HEK293 (cell line): ENCODE measurements around the gene GDF2.
A peak's percentile ranks its signal among the peaks of the same experiment; 100 is the strongest.

Experiments used
- CTCF ChIA-PET: fragments of 350-600 bp; formaldehyde crosslinking; extraction: SDS; loops from one replicate; lab custom pipeline; 2021; ENCODE audit warnings: antibody characterized with exemption; lab: Yijun Ruan, JAX
- POLR2A ChIA-PET: fragments of 300-600 bp; formaldehyde crosslinking; extraction: SDS; loops from one replicate; lab custom pipeline; 2020; ENCODE audit warnings: antibody characterized with exemption, inconsistent platforms; lab: Yijun Ruan, JAX
- H3K27ac ChIP-seq: fragments of 200-500 bp; sonication (Bioruptor generic); 2 replicates; pipeline ENCODE4 v1.5.1; 2014; ENCODE audit warnings: low read depth, low read length, control low read depth, inconsistent platforms; ENCODE audit errors: extremely low read depth
- H3K36me3 ChIP-seq, 2 experiments: fragments of 200-500 bp in 1 of 2; sonication (Bioruptor generic) in 1 of 2; 1 replicate in 1 of 2; 2 replicates in 1 of 2; pipeline ENCODE4 v1.5.1; 2014 to 2017; ENCODE audit warnings: inconsistent platforms in 2 of 2, low read length in 2 of 2; ENCODE audit not compliant: control insufficient read depth in 2 of 2, insufficient read depth in 1 of 2
- H3K4me1 ChIP-seq: fragments of 200-500 bp; sonication (Bioruptor generic); 2 replicates; pipeline ENCODE4 v1.5.1; 2014; ENCODE audit warnings: mild to moderate bottlenecking, low read length, inconsistent platforms; ENCODE audit not compliant: control insufficient read depth, insufficient read depth
- H3K4me3 ChIP-seq: 2 replicates; pipeline ENCODE4 v1.5.1; 2011; ENCODE audit warnings: low read depth, mild to moderate bottlenecking, control low read depth, low read length, moderate library complexity
- H3K9me3 ChIP-seq: fragments of 200-500 bp; sonication (Bioruptor generic); 2 replicates; pipeline ENCODE4 v1.5.1; 2014; ENCODE audit warnings: low read depth, low read length, inconsistent platforms; ENCODE audit not compliant: control insufficient read depth, insufficient read depth
- KLF16 ChIP-seq: fragments of 450-650 bp; formaldehyde crosslinking; IDR thresholded peaks from 2 replicates; pipeline ENCODE4 v1.5.1; 2017; ENCODE audit warnings: missing biosample characterization, missing genetic modification characterization
- REPIN1 ChIP-seq: fragments of 450-650 bp; formaldehyde crosslinking; IDR thresholded peaks from 2 replicates; pipeline ENCODE4 v1.5.1; 2017; ENCODE audit warnings: missing biosample characterization, missing genetic modification characterization, low read depth
- SCRT1 ChIP-seq: fragments of 450-650 bp; formaldehyde crosslinking; IDR thresholded peaks from 2 replicates; pipeline ENCODE4 v1.5.1; 2016; ENCODE audit warnings: missing biosample characterization, missing genetic modification characterization, borderline replicate concordance
- ZBTB21 ChIP-seq: fragments of 450-650 bp; formaldehyde crosslinking; IDR thresholded peaks from 2 replicates; pipeline ENCODE4 v1.5.1; 2017; ENCODE audit warnings: missing biosample characterization, missing genetic modification characterization
- ZBTB7A ChIP-seq: fragments of 450-650 bp; formaldehyde crosslinking; IDR thresholded peaks from 2 replicates; pipeline ENCODE4 v1.5.1; 2016; ENCODE audit warnings: low read depth, missing biosample characterization, missing genetic modification characterization
- ZIC2 ChIP-seq: fragments of 450-650 bp; formaldehyde crosslinking; IDR thresholded peaks from 2 replicates; pipeline ENCODE4 v1.5.1; 2016; ENCODE audit warnings: missing biosample characterization, missing genetic modification characterization
- ZNF138 ChIP-seq: fragments of 450-650 bp; formaldehyde crosslinking; IDR thresholded peaks from 2 replicates; pipeline ENCODE4 v1.5.1; 2016; ENCODE audit warnings: missing biosample characterization, missing genetic modification characterization, borderline replicate concordance
- ZNF529 ChIP-seq: fragments of 450-650 bp; formaldehyde crosslinking; IDR thresholded peaks from 2 replicates; pipeline ENCODE4 v1.5.1; 2017; ENCODE audit warnings: missing genetic modification characterization, missing biosample characterization; ENCODE audit not compliant: insufficient replicate concordance
- ZNF626 ChIP-seq: fragments of 450-650 bp; sonication (Bioruptor Pico); formaldehyde crosslinking; IDR thresholded peaks from 2 replicates; pipeline ENCODE4 v1.5.1; 2018; ENCODE audit warnings: missing biosample characterization, missing genetic modification characterization, inconsistent platforms
- ZNF792 ChIP-seq: fragments of 450-650 bp; formaldehyde crosslinking; IDR thresholded peaks from 2 replicates; pipeline ENCODE4 v1.5.1; 2016; ENCODE audit warnings: missing biosample characterization, missing genetic modification characterization
- TF ChIP-seq, protein P1 (sequence below): sonication (generic); formaldehyde crosslinking; IDR thresholded peaks from 2 replicates; pipeline ENCODE4 v1.8.1; 2022; ENCODE audit warnings: mild to moderate bottlenecking, moderate library complexity, missing genetic modification reagents
- TF ChIP-seq, protein P2 (sequence below): fragments of 450-650 bp; formaldehyde crosslinking; IDR thresholded peaks from 2 replicates; pipeline ENCODE4 v1.5.1; 2016; ENCODE audit warnings: missing biosample characterization, missing genetic modification characterization
- TF ChIP-seq, protein P3 (sequence below): fragments of 450-650 bp; formaldehyde crosslinking; IDR thresholded peaks from 2 replicates; pipeline ENCODE4 v1.5.1; 2016; ENCODE audit warnings: missing biosample characterization, missing genetic modification characterization
- TF ChIP-seq, protein P4 (sequence below): fragments of 450-650 bp; formaldehyde crosslinking; IDR thresholded peaks from 2 replicates; pipeline ENCODE4 v1.5.1; 2017; ENCODE audit warnings: missing biosample characterization, missing genetic modification characterization

GDF2 gene

DNA sequence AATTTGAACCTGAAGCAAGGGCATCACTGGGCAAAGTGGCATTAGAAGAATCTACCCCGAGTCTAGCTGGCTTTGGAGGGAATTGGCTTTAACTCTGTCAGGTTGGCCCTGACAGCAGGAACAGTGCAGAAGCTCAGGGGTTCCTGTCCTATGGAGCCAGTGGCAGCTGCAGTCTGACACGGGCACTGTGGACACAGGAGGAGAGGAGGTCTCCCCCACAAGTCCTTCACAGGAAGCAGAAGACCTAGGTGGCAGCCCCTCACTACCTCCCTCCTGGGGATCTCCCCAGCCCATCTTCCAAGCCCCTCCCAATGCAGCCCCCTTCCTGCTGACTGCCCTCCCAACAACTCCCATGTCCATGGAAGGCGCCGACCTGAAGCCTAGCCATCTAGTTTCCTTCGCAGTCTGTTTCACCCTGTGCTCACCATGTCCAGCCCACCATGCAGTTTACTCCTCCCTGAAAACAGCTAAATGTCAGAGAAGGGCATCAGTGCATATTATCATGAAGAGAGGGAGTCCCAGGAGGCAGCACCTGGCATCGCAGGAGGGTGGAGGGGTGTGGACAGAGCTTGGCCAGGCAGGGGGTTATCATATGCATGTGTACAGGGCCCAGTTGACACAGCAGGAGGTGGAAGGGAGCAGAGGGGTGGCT lies 40.1 kb upstream of the GDF2 start:
- CTCF ChIA-PET = interaction anchor here (0.8 to 1.6 kb wide), 2 partner anchors 219 to 257 kb away, joined by 3 to 5 read pairs; no protein-coding TSS in a partner anchor
- TF ChIP-seq ZIC2 (tag by site-specific recombination) = peak; percentile 89
- TF ChIP-seq ZNF138 (tag by site-specific recombination) = no peak
- no peak for TF ChIP-seq ZBTB21 (tag by site-specific recombination)
- no peak for TF ChIP-seq SCRT1 (tag by site-specific recombination)
- TF ChIP-seq, protein P1, sequence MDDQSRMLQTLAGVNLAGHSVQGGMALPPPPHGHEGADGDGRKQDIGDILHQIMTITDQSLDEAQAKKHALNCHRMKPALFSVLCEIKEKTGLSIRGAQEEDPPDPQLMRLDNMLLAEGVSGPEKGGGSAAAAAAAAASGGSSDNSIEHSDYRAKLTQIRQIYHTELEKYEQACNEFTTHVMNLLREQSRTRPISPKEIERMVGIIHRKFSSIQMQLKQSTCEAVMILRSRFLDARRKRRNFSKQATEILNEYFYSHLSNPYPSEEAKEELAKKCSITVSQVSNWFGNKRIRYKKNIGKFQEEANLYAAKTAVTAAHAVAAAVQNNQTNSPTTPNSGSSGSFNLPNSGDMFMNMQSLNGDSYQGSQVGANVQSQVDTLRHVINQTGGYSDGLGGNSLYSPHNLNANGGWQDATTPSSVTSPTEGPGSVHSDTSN (CRISPR knock-in tag) = no peak
- TF ChIP-seq ZNF529 (tag by site-specific recombination) = no peak

DNA sequence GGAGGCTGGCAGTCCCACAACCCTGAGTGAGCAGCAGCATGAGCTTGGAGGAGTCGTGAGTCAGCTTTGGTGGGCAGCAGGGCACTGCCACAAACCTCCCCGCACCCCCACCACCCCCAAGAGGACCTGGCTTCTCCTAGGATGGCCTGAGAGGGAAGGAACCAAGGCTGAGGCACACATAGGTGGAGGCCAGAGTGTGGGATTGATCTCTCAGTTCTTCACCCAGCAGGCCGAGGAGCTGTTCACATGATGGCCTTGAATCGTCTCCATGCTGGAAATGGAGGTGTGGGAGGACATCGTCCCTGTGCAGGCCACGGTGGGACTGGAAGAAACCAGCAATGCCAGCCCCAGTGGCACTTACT lies 39.6 kb upstream of the GDF2 start:
- ChIA-PET POLR2A (no interaction called here), CTCF (interaction anchor here (1.6 kb wide), 1 partner anchor 258 kb away, joined by 5 read pairs; no protein-coding TSS in a partner anchor)
- TF ChIP-seq KLF16 (tag by site-specific recombination) (no peak), ZNF626 (no peak)
- TF ChIP-seq, protein P1 (CRISPR knock-in tag) = no peak

More for the DNA sequence above, 40.1 kb upstream of the GDF2 start:
- Histone ChIP-seq H3K4me1 (no peaks in the 10 kb centered on the region), H3K27ac (no peak overlapping the region), H3K4me3 (no peak overlapping the region), H3K36me3 (no peaks in the 10 kb centered on the region), H3K9me3 (no peaks in the 10 kb centered on the region)
- POLR2A ChIA-PET = no interaction called here

DNA sequence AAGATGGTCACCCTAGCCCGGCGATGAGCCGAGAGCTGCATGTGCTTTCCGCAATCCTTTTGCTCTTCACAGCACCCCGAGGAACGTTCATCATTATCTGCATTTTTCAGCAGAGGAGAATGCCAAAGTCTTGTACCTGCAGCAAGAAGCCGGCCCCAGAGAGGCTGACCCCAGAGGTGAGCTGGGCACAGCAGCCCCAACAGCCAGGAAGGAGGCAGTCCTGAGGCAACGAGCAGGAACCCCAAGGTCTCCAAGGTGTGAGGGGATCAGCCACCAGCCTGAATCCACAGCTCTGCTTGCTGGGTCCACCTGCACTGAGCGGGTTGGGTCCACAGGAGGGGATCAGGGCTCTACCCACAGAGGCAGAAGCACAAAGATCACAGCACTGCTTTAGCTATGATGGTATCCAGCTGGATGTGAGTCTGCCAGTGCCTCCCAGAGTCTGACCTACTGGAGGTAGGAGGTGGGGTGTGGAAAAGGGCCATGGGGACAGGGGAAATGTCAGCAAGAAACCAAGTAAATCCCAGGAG lies 39.1 kb upstream of the GDF2 start:
- H3K4me3 ChIP-seq = no peak overlapping the region
- no peaks in the 10 kb centered on the region for H3K9me3 ChIP-seq
- H3K36me3 ChIP-seq = no peaks in the 10 kb centered on the region
- ChIA-PET POLR2A (no interaction called here), CTCF (interaction anchor here (0.6 to 1.6 kb wide), 2 partner anchors 155 to 258 kb away, joined by 3 to 5 read pairs; no protein-coding TSS in a partner anchor)
- no peaks in the 10 kb centered on the region for H3K4me1 ChIP-seq
- H3K27ac ChIP-seq = no peak overlapping the region
- TF ChIP-seq ZNF792 (tag by site-specific recombination) = no peak
- TF ChIP-seq, protein P2, sequence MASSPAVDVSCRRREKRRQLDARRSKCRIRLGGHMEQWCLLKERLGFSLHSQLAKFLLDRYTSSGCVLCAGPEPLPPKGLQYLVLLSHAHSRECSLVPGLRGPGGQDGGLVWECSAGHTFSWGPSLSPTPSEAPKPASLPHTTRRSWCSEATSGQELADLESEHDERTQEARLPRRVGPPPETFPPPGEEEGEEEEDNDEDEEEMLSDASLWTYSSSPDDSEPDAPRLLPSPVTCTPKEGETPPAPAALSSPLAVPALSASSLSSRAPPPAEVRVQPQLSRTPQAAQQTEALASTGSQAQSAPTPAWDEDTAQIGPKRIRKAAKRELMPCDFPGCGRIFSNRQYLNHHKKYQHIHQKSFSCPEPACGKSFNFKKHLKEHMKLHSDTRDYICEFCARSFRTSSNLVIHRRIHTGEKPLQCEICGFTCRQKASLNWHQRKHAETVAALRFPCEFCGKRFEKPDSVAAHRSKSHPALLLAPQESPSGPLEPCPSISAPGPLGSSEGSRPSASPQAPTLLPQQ (tag by site-specific recombination) = no peak
- no peak for TF ChIP-seq REPIN1 (tag by site-specific recombination)
- TF ChIP-seq, protein P3, sequence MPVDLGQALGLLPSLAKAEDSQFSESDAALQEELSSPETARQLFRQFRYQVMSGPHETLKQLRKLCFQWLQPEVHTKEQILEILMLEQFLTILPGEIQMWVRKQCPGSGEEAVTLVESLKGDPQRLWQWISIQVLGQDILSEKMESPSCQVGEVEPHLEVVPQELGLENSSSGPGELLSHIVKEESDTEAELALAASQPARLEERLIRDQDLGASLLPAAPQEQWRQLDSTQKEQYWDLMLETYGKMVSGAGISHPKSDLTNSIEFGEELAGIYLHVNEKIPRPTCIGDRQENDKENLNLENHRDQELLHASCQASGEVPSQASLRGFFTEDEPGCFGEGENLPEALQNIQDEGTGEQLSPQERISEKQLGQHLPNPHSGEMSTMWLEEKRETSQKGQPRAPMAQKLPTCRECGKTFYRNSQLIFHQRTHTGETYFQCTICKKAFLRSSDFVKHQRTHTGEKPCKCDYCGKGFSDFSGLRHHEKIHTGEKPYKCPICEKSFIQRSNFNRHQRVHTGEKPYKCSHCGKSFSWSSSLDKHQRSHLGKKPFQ (tag by site-specific recombination) = no peak
- no peak for TF ChIP-seq ZBTB7A (tag by site-specific recombination)
- TF ChIP-seq, protein P4, sequence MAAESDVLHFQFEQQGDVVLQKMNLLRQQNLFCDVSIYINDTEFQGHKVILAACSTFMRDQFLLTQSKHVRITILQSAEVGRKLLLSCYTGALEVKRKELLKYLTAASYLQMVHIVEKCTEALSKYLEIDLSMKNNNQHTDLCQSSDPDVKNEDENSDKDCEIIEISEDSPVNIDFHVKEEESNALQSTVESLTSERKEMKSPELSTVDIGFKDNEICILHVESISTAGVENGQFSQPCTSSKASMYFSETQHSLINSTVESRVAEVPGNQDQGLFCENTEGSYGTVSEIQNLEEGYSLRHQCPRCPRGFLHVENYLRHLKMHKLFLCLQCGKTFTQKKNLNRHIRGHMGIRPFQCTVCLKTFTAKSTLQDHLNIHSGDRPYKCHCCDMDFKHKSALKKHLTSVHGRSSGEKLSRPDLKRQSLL (tag by site-specific recombination) = no peak

More for the DNA sequence above, 39.6 kb upstream of the GDF2 start:
- Histone ChIP-seq H3K4me1 (no peaks in the 10 kb centered on the region), H3K36me3 (no peaks in the 10 kb centered on the region), H3K9me3 (no peaks in the 10 kb centered on the region), H3K4me3 (no peak overlapping the region), H3K27ac (no peak overlapping the region)
